SKM-1 (cell line): ENCODE results near the gene VCL.
A peak's percentile ranks its signal among the peaks of the same experiment; 100 is the strongest.

ENCODE experiments used
- DNase-seq: peaks from one replicate; lab custom pipeline; 2025; ENCODE audit not compliant: unreplicated experiment; lab: John Stamatoyannopoulos, UW

Gene VCL

GRCh38 chr10:74071157-74071556 is 73.2 kb downstream of the VCL start:
- DNase-seq, result no peak

- no peak for DNase-seq
Measured at GRCh38 chr10:74072503-74072902, 74.6 kb downstream of the VCL start.

GRCh38 chr10:74075906-74076305 is 78.0 kb downstream of the VCL start:
- no peak for DNase-seq

GRCh38 chr10:74076961-74077360 is 79.0 kb downstream of the VCL start:
- no peak for DNase-seq

GRCh38 chr10:74077416-74077815 is 79.5 kb downstream of the VCL start:
- DNase-seq, result no peak

GRCh38 chr10:74078037-74078436 is 80.1 kb downstream of the VCL start:
- no peak for DNase-seq

- DNase-seq, result no peak
Measured at GRCh38 chr10:74079028-74079935, 81.4 kb downstream of the VCL start.

- DNase-seq, result no peak
Measured at GRCh38 chr10:74079936-74080590, 82.1 kb downstream of the VCL start.

- peak; percentile 17 for DNase-seq
Measured at GRCh38 chr10:74081192-74081803, 83.4 kb downstream of the VCL start.

- no peak for DNase-seq
Measured at GRCh38 chr10:74081941-74082718, 84.2 kb downstream of the VCL start.

GRCh38 chr10:74083304-74083703 is 85.4 kb downstream of the VCL start:
- no peak for DNase-seq

GRCh38 chr10:74084955-74085354 is 87.0 kb downstream of the VCL start:
- DNase-seq, result no peak

GRCh38 chr10:74086317-74086716 is 88.4 kb downstream of the VCL start:
- DNase-seq, result no peak

- no peak for DNase-seq
Measured at GRCh38 chr10:74088722-74089121, 90.8 kb downstream of the VCL start.

GRCh38 chr10:74092372-74092771 is 94.5 kb downstream of the VCL start:
- no peak for DNase-seq

- DNase-seq, result no peak
Measured at GRCh38 chr10:74093530-74094164, 95.7 kb downstream of the VCL start.

- no peak for DNase-seq
Measured at GRCh38 chr10:74094231-74094630, 96.3 kb downstream of the VCL start.

- DNase-seq, result no peak
Measured at GRCh38 chr10:74096777-74097176, 98.9 kb downstream of the VCL start.

- DNase-seq, result no peak
Measured at GRCh38 chr10:74097776-74098175, 99.9 kb downstream of the VCL start.

- DNase-seq, result no peak
Measured at GRCh38 chr10:74099420-74099819, 101.5 kb downstream of the VCL start.

- no peak for DNase-seq
Measured at GRCh38 chr10:74099836-74100235, 101.9 kb downstream of the VCL start.
